Activated CD4-positive, alpha-beta T cell treated with anti-CD3 and anti-CD28 coated beads for 4 hours (primary cell): ENCODE data around the gene PARG.
"Not testable (repeated sequence)": the region's sequence is repeated elsewhere in the genome, so short reads cannot be mapped to it uniquely, and the experiment has no call there.

Experiments used
- DNase-seq, 2 donors: peaks; one replicate each; pipeline ENCODE4 v3.0.0-alpha.2; 2020

The PARG gene

DNA sequence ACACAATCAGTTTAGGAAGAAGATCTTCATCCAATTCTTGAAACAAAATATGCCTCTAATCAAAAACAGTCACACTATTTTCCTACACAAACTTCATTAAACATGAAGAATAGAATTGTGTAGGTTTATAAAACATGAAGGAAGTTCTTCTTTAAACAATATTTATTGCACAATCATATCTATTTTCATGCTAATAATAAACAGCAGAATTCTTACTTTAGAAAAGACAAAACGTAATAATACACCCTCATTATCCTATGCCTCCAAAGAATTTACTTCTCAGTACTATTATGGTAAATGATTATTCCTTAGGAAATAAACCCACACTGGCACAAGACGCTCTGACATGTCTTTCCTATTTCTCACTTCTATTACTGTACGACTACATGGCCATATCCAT, 41.4 kb downstream of the PARG start:
- not testable (repeated sequence) for DNase-seq

DNA sequence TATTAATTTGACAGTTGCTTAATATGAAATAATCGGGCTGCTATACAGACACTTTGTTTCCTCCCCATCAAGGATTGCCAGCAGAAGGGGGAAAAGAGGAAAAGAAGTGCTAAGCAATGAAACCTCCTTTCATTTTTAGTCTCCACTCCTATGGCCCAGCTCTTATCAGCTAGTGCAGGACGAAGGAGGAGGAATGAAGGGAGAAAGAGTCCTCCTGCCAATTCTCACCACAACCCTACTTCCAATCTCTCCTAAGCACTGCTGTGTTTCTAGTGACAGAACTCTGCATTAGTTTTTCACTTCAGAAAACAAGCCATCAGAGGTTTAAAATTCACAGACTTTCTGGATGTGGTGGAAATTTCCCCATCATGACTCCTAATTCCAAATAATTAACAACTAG, 41.8 kb downstream of the PARG start:
- DNase-seq, result not testable (repeated sequence)

DNA sequence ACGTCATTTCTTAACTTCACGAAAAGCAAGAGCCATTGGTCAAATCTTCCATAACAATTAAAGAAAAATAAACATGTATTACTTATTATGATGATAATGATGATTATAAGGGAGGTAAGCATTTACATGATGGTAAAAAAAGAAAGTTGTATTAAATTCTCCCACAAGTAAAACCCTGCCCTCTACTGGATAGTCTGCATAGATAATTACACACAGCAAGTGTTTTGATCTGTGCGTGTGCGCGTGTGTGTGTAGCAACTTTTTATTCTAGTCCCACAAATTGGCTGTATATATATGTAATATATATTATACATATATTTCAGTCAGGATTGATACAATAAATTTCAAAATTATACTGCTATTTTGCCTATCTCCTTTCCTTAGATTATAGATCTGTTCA, 51.8 kb downstream of the PARG start:
- not testable (repeated sequence) for DNase-seq

DNA sequence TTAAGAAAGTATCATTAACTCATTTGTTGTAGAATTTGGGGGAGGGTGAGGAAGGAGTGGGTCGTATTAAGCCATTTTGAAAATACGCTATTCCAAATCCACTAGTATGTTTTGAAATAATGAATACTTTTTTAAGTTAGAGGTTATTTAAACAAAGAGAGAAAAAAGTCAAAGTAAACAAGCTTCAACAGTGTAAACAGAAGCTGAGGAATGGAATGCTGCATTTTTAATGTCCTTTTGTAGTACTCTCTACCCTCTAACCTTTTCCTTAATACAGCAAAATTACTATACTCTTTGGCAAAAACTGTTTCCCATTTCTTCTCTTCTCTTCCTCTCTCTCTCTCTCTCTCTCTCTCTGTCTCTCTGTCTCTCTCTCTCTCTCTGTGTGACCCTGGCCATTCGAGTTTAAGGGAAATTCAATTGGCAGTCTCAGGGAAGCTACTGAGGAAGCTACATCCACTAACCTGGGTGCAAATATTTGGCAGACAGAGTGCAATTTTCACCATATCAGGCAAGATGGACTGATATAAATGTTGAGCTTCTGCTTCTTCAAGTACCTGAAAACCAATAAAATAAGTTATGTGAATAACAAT, 57.0 kb downstream of the PARG start:
- not testable (repeated sequence) for DNase-seq

DNA sequence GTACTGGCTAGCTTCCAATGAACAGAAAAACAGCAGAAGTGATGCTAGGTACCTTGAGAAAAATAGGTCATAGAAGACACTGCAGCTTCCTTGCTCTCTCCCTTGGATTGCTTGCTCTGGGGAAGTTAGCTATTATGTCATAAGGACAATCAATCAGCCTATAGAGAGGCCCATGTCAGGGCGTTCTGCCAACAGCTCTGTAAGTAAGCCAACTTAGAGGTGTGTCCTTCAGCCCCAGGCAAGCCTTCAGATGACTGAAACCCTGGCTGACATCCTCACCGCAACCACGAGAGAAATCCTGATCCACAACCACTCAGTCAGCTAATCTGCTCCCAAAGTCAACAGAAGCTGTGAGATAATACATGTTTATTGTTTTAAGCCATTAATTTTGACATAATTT, 58.0 kb downstream of the PARG start:
- not testable (repeated sequence) for DNase-seq

DNA sequence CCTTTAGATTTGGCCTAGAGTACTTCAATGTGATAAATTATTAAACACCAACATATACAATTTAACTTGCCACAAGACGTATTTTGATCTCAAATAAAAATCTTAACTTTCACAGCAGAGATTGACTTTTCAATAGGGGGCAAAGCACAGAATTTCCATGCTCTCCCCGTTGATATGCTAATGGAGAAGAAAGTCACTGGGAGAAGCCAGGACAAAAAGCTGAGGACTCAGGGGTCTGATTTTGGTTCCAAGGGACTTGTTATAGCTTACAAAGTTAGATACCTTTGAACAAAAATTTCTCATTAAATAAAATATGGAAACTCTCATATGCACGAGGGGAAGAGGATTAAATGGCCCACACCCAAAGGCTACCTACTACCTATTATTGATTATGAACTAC, 59.5 kb downstream of the PARG start:
- not testable (repeated sequence) for DNase-seq

DNA sequence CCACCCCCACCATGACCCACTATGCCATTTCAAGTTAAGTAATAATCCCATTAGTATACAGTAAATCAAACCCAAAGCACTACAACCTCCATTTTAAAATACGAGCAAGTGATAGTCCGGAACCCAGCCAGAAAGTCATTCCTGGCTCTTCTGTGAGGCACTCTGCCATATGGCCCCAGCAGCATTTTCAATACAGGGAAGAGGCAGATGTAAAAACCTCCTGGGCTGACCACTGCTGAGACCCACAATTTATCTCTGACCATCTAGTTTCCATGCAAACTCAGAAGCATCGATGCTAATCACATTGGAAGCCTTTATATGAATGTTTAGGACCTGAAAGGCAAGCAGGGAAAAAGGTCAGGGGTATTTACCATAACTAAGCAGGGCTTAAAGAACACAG, 69.1 kb downstream of the PARG start:
- DNase-seq, result not testable (repeated sequence)

DNA sequence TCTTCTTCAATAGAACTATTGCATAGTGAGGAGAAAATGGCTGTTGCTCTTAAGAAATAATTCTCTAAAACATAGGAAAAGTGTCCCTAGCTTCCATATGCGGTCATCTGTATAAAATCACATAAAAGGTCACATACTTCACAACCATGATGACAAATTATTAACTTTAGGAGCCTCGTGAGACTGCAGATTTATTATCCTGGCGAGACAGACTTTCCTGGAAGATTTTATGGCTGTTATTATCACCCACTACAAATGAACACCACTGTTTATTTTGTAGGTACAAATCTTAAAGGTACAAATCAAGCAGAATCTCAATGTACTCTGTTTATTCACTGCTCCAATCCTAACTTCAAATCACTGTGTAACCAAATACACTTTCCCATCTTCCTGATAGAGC, 70.4 kb downstream of the PARG start:
- DNase-seq, result not testable (repeated sequence)

DNA sequence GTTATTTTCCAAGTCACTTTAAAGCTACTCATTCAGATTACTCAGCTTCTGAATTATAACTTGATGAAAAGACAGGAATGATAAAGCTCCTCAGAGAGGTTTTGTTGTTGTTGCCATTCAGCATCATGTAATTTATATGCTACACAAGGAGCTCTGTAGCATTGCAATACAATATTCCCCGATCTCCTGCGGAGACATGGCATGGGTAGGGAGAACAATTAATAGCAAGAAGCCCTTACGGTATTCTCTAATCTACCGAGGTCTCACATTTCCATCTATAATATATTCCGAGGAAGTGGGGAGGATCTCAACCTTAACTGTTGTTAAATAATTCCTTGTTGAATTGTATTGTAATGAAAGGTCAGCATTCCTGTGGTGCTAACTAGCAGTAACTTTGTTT, 81.9 kb downstream of the PARG start:
- not testable (repeated sequence) for DNase-seq

DNA sequence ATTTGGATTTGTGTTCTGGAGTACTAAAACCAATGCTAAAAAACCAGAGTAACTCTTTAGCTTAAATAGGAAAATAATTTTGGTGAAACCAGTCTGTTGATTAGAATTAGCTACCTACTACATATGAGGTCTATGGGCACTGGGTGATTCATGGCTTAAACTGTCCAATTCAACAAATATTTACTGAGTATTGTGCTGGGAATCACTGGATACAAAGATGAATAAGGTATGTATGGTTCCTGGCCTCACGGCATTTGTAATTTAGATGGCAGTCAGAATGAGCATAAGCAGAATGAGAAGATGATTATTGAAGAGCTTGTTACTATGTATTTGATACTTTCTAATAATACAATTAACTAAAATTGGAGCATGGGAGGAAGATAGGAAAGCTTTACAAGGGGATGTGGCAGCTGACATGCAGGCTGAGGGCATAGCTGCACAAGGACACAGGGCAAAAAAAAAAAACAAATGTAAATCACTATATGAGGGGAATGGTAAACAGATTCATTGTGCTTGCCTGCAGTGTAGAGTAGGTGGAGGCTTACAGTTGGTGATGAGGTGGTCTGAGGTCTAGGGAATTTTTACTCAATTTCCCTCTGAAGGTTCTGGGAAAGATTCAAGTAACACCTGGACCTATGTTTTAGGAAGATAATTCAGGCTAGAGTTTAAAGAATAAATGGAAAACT, 83.0 kb downstream of the PARG start:
- DNase-seq, result not testable (repeated sequence)

DNA sequence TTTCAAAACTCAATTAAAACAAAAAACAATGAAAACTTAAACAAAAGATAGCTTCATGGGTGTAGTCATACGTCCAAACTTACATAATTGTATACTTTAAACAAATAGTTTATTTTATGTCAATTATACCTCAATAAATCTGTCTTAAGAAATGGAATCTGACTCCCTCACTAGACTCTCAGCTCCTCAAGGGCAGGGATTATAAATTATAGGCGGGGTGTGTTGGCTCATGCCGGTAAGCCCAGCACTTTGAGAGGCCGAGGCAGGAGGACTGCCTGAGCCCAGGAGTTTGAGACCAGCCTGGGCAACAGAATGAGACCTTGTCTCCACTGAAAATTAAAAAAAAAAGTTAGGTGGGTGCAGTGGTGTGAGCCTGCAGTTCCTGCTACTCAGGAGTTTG, 92.3 kb downstream of the PARG start:
- not testable (repeated sequence) for DNase-seq

DNA sequence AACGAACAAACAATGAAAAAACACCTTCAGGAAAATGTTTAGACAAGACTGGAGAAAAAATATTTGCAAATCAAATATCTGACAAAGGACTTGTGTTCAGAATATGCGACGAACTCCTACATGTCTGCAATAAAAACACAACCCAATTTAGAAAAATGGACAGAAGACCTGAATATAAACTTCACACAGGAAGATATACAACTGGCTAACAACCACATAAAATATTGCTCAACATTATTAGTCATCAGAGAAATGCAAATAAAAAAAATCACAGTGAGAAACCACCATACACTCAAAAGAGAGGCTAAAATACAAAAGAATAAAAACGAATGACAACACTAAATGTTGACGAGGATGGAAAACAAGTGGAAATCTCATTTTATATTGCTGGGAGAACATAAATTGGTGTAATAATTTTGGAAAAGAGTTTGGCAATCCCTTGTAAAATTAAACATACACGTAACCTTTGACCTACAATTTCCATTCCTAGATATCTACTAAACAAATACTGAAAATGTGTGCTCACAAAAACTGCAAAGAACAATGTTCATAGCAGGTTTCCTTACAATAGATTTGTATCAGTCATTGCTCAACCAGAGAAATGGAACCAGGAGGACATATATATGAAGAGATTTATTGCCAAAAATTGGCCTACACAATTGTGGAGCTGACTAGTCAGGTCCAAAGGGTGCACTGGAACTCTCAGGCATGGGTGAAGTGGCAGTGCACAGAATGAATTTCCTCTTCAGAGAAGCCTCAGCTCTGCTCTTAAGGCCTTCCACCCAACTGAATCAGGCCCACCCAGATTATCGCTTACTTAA, 96.8 kb downstream of the PARG start:
- no peak for DNase-seq

DNA sequence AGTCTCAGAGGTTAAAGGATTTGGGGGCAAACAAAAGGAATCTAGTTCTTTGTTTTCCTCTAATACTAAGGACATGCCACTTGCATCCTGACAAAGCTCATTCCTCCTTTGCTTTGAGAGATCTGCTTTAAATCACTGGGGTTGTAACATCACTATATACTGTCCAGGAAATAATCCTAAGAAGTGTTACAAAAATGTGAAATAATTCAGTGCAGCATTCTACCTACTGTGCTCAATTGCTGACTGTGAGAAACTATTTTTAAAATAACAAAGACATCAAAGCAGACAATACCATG, 99.5 kb downstream of the PARG start:
- not testable (repeated sequence) for DNase-seq

DNA sequence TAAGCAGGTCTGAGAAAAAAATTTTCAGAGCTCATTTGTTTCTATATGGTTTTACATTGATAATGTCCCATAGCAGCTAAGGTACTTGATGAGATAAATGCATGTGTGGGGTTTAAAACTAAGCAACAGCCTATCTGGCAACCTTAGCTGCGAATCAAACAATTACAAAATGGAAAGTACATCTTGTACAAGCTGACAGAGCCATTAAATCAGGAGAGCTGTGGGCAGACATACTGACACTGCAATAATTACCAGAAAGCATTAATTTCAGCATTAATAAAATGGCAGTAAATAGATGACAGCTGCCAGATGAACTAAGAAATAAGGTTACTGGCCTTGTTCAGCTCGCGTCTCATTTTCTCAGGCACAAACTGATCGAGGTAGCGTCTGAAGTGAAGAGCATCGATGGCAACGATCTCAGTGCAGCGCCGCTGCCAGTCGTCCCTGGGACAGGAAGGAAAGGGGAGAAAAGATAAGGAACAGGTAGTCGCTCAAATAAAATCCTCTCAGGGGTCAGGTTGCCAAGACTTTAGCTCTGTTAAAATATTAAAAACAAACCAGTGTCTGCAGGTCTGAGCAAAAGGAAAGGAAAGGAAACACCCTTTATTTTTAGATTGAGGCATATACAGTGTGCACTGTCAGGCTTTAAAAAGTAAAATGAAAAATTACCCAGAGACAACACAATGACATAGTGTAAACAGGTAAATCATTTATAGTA, 100.1 kb downstream of the PARG start:
- DNase-seq, result no peak

DNA sequence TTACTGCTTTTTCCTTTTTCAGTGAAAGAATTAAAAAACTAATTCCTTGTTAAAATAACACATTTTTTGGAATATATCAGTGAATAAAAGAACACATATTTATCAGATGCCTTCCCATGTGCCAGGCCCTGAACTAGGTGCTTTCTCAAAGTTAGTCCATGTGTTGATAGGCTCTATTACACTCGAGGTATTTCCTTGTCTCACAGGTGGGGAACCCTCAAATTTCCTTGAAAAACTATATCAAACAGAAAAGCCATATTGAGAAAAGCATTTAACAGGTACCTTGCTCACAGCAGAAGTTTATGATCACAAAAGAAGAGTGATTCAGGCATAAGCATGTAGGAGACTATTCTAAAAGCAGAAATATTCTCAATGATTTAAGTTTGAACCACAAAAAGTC, 104.1 kb downstream of the PARG start:
- DNase-seq, result no peak

DNA sequence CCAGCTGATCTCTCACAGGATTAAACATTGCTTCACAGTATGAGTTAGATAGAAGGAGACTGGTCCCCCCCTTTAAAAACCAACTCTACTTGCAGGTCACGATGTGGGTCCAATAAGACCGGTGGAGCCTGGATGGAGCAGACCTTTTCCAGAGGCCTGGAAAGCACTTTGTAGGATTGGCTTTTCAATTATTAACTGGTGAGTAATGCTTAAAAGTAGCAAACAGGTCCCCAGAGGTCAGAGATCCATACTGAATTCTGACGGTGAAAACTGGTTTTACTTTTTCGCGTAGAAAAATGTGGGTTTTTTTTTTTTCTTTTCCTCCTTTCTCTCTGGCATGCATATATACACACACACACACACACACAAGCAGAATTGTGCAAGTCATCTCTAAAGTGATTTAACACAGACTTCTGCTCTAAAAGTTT, 104.8 kb downstream of the PARG start:
- no peak for DNase-seq

DNA sequence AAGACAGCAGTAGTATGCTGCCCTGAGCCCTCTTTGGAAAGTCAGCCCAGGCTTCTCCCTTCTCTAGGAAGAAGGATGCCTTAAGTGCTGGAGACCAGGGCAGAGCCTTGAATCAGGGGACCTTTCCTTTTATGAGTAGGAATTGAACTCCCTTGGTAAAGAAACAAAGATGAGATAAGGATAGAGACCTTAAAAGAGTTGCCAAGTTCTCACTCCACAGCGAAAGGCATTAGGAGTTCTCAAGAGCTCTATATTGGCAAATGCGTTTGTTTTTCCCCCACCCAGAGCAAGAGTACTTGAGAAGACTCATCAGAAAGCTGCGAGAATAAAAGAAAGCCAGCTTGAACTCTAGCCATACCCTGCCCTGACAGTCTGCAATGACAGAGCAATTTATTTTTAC, 106.9 kb downstream of the PARG start:
- no peak for DNase-seq

DNA sequence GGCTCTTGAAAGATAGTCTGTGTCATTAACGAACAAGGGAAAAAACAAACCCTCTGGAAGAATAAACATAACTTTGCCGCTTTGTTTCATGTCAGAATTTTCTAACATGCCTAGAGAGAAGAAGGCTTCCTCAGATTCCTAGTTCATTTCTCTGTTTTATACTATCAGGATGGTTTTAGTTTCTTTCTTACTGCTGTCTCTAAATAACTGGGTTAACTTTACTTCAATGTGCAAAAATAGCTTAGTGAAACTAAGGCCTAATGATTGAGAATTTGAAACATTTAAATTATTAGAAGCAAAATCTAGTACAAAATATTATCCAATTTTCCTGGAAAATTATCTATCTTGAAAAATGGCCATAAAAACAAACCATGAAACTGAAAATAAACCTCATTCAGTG, 107.6 kb downstream of the PARG start:
- DNase-seq, result no peak

DNA sequence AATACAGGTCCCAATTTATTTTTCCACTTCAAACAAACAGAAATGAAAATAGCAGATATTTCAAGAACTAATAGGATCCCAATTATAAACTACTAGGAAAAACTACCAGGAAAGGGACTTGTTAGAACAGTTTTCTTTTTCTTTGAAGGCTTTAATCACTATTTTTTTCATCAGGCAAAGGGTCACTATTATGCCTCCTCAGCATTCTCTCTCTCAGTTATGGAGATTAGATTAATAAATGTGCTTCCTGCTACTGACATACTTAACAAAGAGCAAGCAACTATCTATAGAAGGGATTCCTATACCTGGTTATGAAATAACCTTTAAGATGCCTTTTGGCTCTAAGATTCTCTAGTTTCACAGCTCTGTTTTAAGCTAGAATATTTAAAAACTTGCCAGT, 108.7 kb downstream of the PARG start:
- DNase-seq, result no peak

DNA sequence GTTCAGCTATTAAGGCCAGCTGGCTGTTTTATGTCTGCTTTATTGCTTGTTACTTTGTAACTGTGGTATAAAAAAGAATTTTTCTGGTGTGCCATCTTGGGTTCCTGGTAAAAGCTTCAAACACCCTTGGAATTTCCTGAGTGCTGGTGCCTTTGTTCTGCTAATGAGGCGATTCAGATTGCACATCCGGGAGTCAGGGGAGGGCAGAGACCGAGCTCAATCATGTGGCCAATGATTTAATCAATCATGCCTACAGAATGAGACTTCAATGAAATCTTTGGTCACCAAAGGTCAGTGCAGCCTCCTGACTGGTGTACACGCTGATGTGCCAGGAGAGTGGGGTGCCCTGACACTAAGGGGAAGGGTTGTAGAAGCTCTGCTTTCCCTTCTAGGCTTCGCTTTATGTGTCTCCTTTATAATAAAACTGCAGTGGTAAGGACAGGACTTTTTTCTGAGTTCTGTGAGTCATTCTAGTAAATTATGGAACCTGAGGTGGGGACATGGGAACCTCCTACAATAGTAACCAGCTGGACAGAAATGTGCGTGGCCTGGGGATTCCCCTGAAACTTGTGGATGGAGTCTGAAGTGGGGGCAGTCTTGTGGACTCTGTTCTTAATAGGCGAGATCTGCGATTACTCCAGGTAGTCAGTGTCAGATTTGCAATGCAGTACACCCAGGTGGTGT, 110.3 kb downstream of the PARG start:
- DNase-seq, result no peak

DNA sequence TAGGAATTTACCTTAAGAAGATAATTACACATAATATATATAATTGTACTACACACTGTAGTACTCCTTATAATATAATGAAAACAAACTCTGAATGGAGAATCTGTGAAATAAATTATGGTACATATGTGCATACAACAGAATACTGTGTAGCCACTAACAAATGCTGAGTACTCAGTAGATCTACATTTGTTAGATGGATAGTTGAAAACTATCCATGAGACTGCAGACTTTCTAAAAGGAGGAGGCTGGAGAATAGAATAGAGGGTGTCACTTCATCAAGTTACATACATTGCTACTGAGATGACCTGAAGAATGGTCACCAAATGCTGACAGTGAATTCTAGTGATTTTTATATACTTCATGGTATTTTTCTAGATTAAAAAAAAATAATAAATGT, 111.0 kb downstream of the PARG start:
- DNase-seq, result no peak

DNA sequence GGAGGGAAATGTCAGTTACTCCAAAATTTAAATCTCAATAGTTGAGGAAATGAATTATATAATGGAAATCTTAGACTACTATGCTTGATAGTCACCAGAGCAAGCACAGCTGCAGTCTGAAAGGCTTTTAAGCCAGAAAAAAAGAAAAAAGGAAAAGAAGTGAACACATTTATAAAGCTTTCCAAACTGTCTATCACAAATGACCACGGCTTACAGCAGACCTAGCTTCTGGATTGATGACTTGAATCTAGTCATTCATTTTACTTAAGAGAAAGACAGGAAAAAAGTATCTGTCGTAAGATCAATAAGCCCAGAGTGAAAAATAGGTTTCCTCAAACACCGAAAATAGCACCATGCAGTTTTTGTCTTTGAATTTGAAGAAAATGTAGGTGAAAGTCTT, 111.8 kb downstream of the PARG start:
- DNase-seq, result no peak

DNA sequence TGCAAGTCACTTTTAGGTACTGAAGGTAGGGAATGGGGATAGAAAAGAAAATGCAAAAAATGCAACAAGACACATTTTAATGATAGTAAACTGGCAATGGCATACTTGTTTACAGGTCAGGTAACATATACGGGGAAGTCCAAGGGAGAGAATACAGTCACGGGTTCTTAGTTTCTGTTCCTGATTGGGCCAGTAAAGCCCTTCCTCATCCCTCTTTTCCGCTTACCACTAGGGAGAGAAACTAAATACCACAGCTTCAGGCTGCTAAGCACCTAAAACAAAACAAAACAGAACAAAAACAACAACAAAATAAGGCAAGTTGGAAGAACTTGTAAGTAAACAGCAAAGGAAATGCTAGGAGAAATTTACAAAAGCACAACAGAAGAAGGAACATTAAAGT, 114.5 kb downstream of the PARG start:
- DNase-seq, result no peak
